ENCODE results near the gene ORC3. TPM values are rescaled to one million over a fixed set of nuclear protein-coding genes. Genes with fewer than 3 reads are reported as not detected.
"Not testable (repeated sequence)": the region's sequence is repeated elsewhere in the genome, so short reads cannot be mapped to it uniquely, and the experiment has no call there.

The ORC3 gene
- total RNA-seq, 1 donor from 2014 or later: 9.6 TPM

DNA sequence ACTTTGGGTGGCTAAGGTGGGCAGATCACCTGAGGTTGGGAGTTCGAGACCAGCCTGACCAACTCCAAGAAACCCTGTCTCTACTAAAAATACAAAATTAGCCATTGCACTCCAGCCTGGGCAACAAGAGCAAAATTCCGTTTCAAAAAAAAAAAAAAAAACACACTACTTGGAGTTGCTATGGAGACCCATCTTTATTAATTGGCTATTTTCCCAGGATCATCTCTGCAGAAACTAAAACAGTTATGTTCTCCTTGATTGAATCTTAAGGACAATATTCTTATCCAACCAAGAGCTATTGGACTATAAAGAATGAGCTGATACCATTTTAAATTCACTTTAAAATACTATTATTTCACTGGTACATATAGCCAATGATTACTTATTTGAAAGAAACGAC, 97.4 kb downstream of the ORC3 start:
- DNase-seq (ENCODE audit: extremely low spot score in 2 of 2): no peak
- TF ChIP-seq POLR2A (IDR thresholded peaks at IDR 0.05) (no peak), CTCF (IDR thresholded peaks at IDR 0.05) (no peak), POLR2AphosphoS5 (IDR thresholded peaks at IDR 0.05; ENCODE audit: insufficient read depth in 1 of 2, low read depth in 1 of 2) (no peak)
- intact Hi-C loops (cut with DNase I): no loop called here
- no peak overlapping the region for H3K4me3 ChIP-seq
- H3K36me3 ChIP-seq: no peaks in the 10 kb centered on the region
- peaks cover 66% of the 10 kb centered on the region for H3K4me1 ChIP-seq
- no peak overlapping the region for H3K27ac ChIP-seq
- H3K9me3 ChIP-seq: no peaks in the 10 kb centered on the region
- no peaks in the 10 kb centered on the region for H3K27me3 ChIP-seq

DNA sequence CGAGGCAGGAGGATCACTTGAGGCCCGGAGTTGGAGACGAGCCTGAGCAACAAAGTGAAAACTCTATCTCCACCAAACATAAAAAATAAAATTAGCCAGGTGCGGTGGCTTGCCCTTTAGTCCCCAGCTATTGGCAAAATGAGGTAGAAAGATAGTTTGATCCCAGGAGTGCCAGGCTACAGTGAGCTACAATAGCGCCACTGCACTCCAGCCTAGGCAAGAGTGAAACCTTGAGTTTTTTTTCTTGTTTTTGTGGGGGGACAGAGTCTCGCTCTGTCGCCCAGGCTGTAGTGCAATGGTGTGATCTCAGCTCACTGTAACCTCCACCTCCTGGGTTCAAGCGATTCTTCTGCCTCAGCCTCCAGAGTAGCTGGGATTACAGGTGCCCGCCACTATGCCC, 98.0 kb downstream of the ORC3 start:
- H3K27me3 ChIP-seq; DNase-seq (ENCODE audit: extremely low spot score in 2 of 2); H3K36me3 ChIP-seq; H3K27ac ChIP-seq; intact Hi-C loops (cut with DNase I); H3K4me3 ChIP-seq; H3K9me3 ChIP-seq: not testable (repeated sequence)
- peaks cover 65% of the 10 kb centered on the region for H3K4me1 ChIP-seq

- intact Hi-C loops (cut with DNase I): no loop called here
- Histone ChIP-seq H3K9me3 (no peaks in the 10 kb centered on the region), H3K4me3 (no peak overlapping the region), H3K27ac (no peak overlapping the region), H3K27me3 (no peaks in the 10 kb centered on the region), H3K4me1 (peaks cover 85% of the 10 kb centered on the region), H3K36me3 (no peaks in the 10 kb centered on the region)
- no peak for DNase-seq (ENCODE audit: extremely low spot score in 2 of 2)
- TF ChIP-seq CTCF (IDR thresholded peaks at IDR 0.05) (no peak), POLR2AphosphoS5 (IDR thresholded peaks at IDR 0.05; ENCODE audit: insufficient read depth in 1 of 2, low read depth in 1 of 2) (no peak), POLR2A (IDR thresholded peaks at IDR 0.05) (no peak)
Observed at GRCh38 chr6:87690441-87690840, 100.5 kb downstream of the ORC3 start.

- H3K36me3 ChIP-seq: no peaks in the 10 kb centered on the region
- H3K27ac ChIP-seq: no peak overlapping the region
- intact Hi-C loops (cut with DNase I): no loop called here
- no peak overlapping the region for H3K4me3 ChIP-seq
- peaks cover 88% of the 10 kb centered on the region for H3K4me1 ChIP-seq
- no peak for DNase-seq (ENCODE audit: extremely low spot score in 2 of 2)
- TF ChIP-seq CTCF (IDR thresholded peaks at IDR 0.05) (no peak), POLR2AphosphoS5 (IDR thresholded peaks at IDR 0.05; ENCODE audit: insufficient read depth in 1 of 2, low read depth in 1 of 2) (no peak), POLR2A (IDR thresholded peaks at IDR 0.05) (no peak)
- H3K9me3 ChIP-seq: no peaks in the 10 kb centered on the region
- no peaks in the 10 kb centered on the region for H3K27me3 ChIP-seq
Observed at GRCh38 chr6:87692086-87692485, 102.2 kb downstream of the ORC3 start.

- intact Hi-C loops (cut with DNase I): not testable (repeated sequence)
Observed at GRCh38 chr6:87696817-87697216, 106.9 kb downstream of the ORC3 start.

GRCh38 chr6:87697581-87698546, 107.9 kb downstream of the ORC3 start:
- intact Hi-C loops (cut with DNase I): no loop called here
- Histone ChIP-seq H3K27ac (peak overlapping the region; percentile 13), H3K36me3 (no peaks in the 10 kb centered on the region), H3K4me1 (peaks cover 76% of the 10 kb centered on the region), H3K27me3 (no peaks in the 10 kb centered on the region), H3K4me3 (peak overlapping the region; percentile 81 to 99), H3K9me3 (no peaks in the 10 kb centered on the region)
- TF ChIP-seq POLR2AphosphoS5 (IDR thresholded peaks at IDR 0.05; ENCODE audit: insufficient read depth in 1 of 2, low read depth in 1 of 2) (no peak), POLR2A (IDR thresholded peaks at IDR 0.05) (no peak), CTCF (IDR thresholded peaks at IDR 0.05) (no peak)
- DNase-seq (ENCODE audit: extremely low spot score in 2 of 2): no peak

More at GRCh38 chr6:87696817-87697216, 106.9 kb downstream of the ORC3 start:
- H3K27ac ChIP-seq; H3K4me3 ChIP-seq; H3K27me3 ChIP-seq; H3K9me3 ChIP-seq; DNase-seq (ENCODE audit: extremely low spot score in 2 of 2); H3K36me3 ChIP-seq: not testable (repeated sequence)
- peaks cover 84% of the 10 kb centered on the region for H3K4me1 ChIP-seq
